GM11168 (cell line): ENCODE results near the gene OIT3.

Experiments used
- in situ Hi-C: fragments of 300-500 bp; cut with MboI; formaldehyde crosslinking; loops from one replicate; pipeline ENCODE4 v1.12.0; 2022; ENCODE audit warnings: low sequenced_read_pairs; ENCODE audit not compliant: unreplicated experiment

The OIT3 gene

GRCh38 chr10:72893136-72893798 is at the start of gene OIT3:
Gene OIT3, plus strand, starts transcription at chr10:72893739. Its CDS starts 60 bp downstream, at chr10:72893799.
- in situ Hi-C loops, result no loop called here

GRCh38 chr10:72846238-72846637 is 47.3 kb upstream of the OIT3 start:
- in situ Hi-C loops, result no loop called here

DNA sequence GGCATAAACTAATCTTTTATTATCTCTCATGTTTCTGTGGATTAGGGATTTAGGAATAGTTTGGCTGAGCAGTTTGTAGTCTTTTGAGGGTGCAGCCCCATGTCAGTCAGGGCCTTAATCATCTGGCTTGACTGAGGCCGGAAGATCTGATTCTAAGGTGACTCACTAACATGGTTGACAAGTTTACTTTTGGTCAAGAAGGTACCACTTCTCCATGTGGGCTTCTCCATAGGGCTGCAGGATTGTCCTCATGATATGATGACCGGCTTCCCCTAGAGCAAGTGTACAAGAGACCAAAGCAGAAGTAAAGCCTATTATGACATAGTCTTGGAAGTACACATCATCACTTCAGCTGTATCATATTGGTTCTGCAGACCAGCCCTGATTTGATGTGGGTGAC is 45.9 kb upstream of the OIT3 start:
- in situ Hi-C loops, result no loop called here

- in situ Hi-C loops, result no loop called here
Observed at GRCh38 chr10:72850861-72851260, 42.7 kb upstream of the OIT3 start.

GRCh38 chr10:72851509-72851908 is 42.0 kb upstream of the OIT3 start:
- in situ Hi-C loops, result no loop called here

DNA sequence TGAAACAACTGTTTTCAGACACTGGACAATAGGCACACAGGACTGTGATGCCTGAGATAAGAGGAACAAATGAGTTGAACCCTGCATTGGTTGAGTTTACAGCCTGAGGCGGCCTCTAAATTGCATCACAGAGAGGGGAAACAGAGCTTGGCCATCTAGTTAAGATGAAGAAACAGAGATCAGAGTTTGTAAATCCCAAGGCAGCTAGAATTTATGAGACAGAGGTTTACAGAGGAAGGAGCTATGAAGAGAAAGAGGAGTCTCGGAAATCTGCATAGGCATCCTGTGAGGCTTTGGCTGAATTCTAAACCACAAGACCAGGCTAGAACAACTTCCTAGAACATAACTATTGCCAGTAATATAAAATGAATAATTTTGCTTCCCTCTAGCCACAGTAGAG is 41.0 kb upstream of the OIT3 start:
- in situ Hi-C loops, result no loop called here

DNA sequence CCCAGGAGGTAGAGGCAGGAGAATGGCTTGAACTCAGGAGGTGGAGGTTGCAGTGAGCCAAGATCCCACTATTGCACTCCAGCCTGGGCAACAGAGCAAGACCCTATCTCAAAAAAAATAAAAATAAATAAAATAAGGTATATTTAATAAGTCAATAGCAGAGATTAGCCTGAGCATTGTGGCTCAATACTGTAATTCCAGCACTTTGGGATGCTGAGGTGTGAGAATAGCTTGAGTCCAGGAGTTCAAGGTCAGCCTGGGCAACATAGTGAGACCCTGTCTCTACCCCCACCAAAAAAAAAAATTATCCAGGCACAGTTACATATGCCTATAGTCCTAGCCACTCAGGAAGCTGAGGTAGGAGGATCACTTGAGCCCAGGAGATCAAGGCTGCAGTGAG is 38.4 kb upstream of the OIT3 start:
- in situ Hi-C loops, result no loop called here

DNA sequence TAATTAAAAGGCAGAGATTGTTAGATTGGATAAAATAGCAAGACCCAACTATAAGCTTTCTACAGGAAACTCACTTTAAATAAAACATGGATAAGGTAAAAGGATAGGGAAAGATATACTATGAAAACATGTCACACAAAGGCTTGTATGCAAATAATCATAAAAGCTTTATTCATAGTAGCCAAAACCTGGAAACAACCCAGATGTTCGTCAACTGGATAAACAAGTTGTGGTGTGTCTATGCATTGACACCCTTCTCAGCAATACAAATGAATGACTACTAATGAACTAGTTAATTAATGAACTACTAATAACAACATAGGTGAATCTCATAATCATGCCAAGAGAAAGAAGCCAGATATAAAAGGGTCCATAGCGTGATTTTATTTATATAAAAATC is 37.7 kb upstream of the OIT3 start:
- in situ Hi-C loops, result no loop called here

DNA sequence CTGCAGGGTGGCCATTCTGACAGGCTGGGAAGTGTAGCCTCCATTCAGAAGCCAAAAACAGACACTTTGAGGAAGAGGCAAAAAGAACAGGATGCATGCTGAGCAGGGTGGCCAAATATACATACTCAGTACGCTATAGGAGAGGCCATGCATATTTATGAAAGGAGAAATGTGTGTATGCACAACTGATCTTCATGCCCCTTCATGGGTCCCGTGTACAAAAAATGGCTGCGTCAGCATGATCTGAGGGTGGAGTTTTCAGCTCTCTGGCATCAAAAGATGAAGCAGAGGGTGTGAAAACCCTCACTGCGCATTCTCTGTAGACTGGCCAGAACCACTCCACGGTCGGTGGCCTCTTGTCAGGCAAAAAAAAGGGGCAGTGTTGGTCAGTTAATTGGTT is 35.5 kb upstream of the OIT3 start:
- in situ Hi-C loops, result no loop called here

GRCh38 chr10:72862957-72863356 is 30.6 kb upstream of the OIT3 start:
- in situ Hi-C loops, result no loop called here

DNA sequence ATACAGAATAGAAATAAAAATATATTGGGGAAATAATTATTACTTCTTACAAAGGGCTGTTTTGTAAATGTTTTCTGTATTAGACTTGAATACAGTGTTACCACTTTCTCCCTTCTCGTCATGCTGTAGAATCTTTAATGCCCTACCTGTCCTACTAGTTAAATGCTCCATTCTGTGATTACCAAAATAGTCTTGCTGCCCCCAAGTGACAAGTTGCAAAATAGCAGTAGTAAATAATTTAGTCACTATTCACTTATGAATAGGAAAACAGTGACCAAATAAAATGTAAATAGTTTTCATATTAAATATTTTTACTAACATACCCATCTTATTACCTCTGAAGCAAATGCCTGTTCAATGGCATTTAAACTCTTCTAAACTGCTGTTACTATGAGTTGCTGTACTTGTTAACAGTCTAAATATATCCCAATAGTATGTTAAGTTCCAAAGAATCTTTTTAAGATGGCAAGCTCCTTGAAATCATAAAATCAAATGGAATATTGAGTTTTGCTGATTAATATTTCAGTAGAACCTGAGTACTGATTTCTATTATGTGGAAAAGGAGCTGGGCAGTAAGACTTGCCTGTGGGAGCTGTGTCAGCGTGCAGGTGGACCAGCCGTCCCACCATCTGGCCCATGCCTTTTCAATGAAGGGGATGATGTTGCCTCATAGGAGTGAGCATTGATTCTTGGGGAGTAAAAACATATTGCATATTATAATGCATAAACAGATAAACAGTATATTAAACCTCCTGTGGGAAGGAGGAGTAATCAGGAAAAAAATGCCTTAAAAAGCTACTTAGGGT is 18.1 kb upstream of the OIT3 start:
- in situ Hi-C loops, result no loop called here

DNA sequence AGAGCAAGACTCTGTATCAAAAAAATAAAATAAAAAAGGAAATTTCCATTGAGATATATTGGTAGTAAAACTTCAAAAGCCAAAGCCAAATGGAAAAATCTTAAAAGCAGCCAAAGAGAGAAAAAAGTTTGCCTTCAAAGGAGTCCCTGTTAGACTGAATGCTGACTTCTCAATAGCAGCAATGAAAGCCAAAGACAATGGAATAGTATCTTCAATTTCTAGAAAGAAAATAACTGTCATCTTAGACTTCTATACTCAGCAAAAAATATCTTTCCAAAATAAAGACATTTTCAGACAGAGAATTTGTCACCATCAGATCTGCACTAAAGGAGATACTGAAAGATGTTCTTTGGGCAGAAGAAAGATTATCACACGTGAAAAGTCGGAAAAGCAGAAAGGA is 14.3 kb upstream of the OIT3 start:
- in situ Hi-C loops, result no loop called here

DNA sequence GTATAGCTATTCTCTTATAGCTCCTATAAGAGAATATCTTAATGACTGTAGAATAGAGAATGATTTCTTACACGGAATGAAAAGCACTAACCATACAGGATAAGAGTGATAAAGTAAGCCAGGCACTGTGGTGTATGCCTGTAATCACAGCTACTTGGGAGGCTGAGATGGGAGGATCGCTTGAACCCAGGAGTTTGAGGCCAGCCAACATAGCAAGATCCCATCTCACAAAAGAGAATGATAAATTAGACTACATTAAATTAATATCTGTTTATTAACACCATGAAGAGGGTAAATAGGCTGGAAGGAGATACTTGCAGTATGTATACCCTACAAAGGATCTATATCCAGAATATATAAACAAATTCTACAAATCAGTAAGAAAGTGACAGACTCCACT is 12.2 kb upstream of the OIT3 start:
- in situ Hi-C loops, result no loop called here

DNA sequence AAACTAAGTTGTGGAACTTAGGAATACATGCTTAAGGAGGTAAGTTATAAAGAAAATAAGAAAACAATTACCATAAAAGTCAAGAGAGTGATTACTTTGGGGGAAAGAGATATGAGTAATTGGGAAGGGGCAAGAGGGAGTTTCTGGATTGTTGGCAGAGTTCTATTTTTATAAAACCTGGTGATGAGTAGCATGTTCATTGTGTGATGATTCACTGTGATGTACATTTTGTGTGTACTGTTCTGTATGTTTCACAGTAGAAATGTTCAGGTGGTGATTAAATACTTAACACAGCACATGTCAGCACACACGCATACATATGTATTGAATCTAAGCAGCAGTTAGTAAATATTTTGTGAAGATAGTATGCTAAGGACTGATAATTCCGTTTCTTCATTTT is 9.7 kb upstream of the OIT3 start:
- in situ Hi-C loops, result no loop called here

DNA sequence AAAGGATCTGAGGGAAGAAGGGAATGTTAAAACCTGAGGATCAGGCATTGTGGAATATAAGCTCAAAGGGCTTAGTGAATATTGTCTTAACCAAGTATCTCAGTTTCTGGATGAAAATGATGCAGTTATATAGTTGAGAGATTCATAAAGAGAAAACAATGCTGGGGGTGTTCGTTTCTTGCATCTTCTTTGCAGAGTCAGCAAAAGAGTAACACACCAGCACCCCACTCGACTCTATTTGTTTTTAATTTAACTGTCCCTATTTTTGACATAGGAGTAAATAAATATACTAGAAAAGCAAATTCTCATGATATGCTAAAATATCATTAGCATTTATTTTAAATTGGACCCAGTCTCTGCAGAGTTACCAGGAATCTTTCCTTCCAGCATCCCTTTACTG is 7.6 kb upstream of the OIT3 start:
- in situ Hi-C loops, result no loop called here

GRCh38 chr10:72886621-72887020 is 6.9 kb upstream of the OIT3 start:
- in situ Hi-C loops, result no loop called here

DNA sequence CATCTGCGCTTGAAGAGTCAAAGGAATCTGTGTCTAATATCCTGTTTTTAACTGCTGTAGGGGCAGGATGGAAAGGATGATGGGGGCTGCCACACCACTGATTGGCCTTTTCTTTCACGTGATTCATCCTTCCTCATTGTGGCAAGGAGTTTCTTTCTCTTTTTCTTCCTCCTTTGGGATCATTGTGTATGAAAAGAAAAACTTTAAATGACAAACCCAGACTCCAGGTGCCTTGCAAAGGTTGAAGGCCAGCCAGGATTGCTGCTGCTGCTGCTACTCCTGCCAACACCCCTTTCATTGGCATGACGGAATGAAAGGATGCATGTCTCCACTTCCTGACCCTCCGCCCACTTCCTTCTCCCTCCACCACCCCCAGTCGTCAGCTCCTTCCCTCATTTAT is 6.5 kb upstream of the OIT3 start:
- in situ Hi-C loops, result no loop called here

DNA sequence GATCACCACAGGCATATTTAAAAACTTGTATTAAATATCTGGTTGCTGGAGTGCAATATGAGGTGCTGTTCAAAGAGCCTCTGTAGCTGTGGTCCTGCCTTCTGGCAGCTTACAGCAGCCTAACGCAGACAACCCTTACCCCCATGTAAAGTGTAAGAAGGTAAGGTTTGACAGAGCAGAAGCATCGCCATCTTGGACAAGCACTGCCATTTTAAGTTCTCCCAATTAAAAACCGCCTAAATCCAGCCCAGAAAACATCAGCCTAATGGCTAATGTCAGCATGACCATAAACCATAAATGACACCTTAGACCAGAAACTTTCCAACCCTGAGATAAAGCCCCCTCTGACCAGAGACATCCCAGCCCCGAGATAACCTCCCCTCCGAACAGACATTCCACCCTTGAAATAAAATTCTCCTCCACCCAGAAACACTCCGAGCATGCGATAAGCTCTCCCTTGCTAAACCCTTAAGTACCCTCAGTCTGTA is 5.3 kb upstream of the OIT3 start:
- in situ Hi-C loops, result no loop called here

GRCh38 chr10:72889391-72889831 is 4.1 kb upstream of the OIT3 start:
- in situ Hi-C loops, result no loop called here

DNA sequence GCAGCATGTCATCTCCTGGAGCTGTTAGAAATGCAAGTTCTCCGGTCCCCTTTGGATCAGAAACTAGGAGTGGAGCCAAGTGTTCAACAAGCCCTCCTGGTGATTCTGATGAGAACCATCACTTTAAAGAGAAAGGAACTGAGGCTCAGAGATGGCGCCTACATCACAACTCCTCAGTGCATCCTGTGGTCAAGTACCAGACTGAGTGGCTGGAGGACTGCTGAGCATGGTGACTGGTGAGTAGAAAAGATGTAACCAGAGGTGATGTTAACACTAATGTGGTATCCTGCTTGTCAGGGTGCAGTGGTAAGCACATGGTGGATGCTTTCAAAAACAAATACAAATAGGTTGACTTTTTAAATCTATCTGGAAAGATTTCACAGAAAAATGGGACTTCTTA is 3.5 kb upstream of the OIT3 start:
- in situ Hi-C loops, result no loop called here

DNA sequence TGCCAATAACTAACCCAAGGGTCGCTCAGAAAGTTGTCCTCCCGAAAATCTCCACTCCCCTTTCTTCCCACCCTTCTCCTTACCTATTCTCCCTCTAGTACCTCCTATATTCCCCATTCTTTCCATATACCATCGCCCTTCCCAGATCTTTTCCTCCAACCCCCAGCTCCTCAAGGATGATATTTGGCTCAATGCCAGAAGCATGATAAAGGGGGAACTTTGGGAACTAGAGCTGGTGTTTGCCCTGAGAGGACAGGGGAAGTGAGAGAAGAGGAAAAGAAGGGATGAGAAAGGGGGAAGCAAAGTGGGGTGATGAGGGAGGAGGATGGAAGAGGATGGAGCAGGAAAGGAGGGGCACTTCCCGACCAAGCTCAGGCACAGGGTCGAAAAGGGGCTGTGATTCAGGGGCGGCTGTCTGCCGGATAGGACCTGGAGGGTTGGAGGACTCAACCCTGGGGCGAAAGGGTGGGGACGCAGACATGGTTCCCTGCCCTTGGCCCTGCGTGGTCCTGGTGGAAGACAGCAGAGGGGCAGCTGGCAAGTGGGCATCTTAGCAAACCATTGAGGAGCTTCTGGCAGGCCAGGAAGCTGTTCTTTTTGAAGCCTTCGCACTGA is 1.8 kb downstream of the OIT3 start:
- in situ Hi-C loops, result no loop called here
